HL-60/S4 treated with phorbol 12-myristate 13-acetate at 8.2 ng/mL for 4 days and 3 days (cell line): ENCODE results near the gene GALNT14.

ENCODE experiments used
- in situ Hi-C: fragments of 300-500 bp; cut with MboI; formaldehyde crosslinking; loops from 2 replicates; pipeline ENCODE4 v1.15.0; 2022; ENCODE audit warnings: low sequenced_read_pairs

GALNT14 gene

GRCh38 chr2:31016648-31017047 is 121.6 kb downstream of the GALNT14 start:
- in situ Hi-C loops, result no loop called here

GRCh38 chr2:31014516-31014915 is 123.7 kb downstream of the GALNT14 start:
- in situ Hi-C loops, result no loop called here

DNA sequence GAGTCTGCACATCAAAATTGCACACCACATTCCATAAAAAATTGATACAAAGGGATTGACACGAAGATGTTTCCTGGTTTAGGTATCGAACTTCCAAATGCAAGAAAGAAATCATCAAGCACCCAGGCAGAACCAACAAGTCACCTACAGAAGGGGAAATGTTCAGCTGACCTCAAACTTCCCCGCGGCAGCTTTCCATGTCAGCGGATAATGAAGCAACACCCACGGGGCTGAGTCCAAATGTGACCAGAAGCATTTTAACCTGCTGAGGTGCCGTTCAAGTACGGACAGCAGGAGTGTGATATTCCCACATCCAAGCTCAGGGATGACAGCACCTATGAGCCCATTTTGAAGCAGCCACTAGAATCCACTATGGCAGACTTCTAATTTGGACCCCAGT is 124.9 kb downstream of the GALNT14 start:
- in situ Hi-C loops, result no loop called here

GRCh38 chr2:31012406-31012805 is 125.8 kb downstream of the GALNT14 start:
- in situ Hi-C loops, result no loop called here

- in situ Hi-C loops, result no loop called here
These were observed 126.7 kb downstream of the GALNT14 start for GRCh38 chr2:31011587-31011986.

- in situ Hi-C loops, result no loop called here
These were observed 129.6 kb downstream of the GALNT14 start for GRCh38 chr2:31008561-31009114.

DNA sequence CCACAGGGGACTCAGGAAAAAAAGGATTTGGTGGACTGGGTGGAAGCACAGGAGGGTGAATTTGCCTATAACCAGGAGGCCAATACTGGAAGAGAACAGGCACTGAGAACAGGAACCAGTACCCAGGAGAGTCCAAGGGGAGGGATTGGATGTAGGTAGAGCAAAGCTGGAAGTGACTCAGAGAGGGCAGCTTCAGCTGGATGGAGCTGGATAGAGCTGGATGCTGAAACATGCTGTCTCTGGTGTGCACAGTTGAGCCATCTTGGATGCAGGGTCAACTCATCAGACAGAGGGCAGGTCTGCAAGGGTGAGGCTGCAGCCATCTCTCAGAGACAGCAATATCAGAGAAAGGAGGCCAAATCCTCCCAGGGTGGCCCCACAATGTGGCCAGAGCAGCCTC is 134.0 kb downstream of the GALNT14 start:
- in situ Hi-C loops, result no loop called here

- in situ Hi-C loops, result no loop called here
These were observed 134.5 kb downstream of the GALNT14 start for GRCh38 chr2:31003749-31004148.

DNA sequence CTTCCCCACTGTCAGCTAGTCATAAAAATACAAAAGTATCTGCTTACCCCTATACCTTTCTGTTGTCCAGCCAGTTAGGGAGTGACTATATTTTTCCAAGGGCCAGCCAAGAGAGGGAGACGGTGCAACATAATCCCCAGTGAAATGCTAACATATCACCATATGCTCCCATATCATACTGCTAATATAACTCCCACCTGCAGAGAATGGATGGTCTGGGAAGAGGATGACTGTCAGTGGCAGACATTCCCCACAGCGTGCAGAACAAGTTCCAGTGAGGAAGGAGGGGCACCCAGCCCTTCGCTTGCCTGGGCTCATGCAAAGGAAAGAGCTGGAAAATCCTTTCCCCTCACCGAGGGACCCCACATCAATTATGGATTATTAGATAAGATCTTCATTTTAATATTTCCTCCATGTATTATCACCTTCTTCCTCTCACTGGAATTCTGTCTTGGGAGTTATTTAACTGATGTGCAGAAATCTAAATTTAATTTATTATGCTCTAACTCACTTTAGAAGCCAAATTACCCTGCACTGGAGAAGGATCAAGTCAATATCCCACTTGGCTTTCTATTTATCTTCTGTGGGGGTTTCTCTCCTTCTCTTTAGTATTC is 135.6 kb downstream of the GALNT14 start:
- in situ Hi-C loops, result no loop called here

DNA sequence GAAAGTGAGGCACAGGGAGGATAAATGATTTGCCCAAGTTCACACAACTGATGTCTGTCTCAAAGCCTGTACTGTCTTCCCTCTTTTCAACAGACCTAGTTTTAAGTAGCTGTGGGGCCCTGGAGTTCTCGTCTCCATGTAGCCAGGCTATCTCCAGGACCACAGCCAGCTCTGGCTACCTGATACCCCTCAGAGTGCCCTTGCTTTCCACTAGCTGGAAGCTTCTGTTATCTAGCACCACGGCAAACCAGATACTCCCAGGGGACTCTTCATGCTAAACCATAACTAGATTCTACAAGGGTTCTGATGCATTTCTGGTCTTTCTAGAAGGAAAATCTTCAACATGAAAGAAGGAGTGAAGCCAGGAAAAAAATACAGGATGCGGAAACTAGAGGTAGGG is 137.3 kb downstream of the GALNT14 start:
- in situ Hi-C loops, result no loop called here

DNA sequence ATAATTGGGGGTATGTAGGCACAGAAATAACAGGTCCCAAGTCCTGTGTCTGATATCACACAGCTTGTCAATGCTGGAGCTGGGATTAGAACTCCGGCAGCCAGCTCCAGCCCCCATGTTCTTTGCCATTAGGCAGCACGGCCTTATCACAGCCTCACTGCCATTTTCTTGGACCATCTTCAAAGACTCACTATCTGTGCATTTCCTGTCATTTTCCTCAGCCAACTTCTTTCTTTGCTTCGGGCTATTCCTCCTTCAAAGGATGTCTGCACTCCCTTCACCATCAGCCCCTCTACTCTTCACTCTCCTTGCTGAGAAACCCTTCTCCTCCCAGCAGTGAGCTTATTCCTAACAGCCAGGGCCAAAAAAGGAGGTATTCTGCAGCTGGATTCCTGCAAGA is 139.6 kb downstream of the GALNT14 start:
- in situ Hi-C loops, result no loop called here

GRCh38 chr2:30997979-30998378 is 140.3 kb downstream of the GALNT14 start:
- in situ Hi-C loops, result no loop called here

- in situ Hi-C loops, result no loop called here
These were observed 143.8 kb downstream of the GALNT14 start for GRCh38 chr2:30994227-30995056.

GRCh38 chr2:30992781-30993180 is 145.5 kb downstream of the GALNT14 start:
- in situ Hi-C loops, result no loop called here

DNA sequence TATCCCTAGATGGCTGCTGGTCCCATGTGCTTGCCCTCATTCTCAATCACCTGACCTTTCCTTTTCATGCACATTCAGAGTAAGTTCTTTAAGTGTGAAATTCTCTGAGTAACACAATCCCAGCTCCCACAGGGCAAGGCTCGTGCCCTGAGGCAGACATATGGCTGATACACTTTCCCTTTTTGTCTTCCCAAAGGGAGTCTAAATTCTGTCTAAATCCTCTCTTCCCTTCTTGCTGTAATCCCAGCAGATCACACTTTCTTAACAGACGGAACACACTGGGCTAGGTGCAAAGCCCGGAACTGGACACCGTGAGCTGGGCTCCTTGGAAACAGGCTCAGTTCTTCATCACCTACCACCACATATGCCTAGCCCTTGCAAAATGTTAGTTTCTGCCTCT is 147.6 kb downstream of the GALNT14 start:
- in situ Hi-C loops, result no loop called here

DNA sequence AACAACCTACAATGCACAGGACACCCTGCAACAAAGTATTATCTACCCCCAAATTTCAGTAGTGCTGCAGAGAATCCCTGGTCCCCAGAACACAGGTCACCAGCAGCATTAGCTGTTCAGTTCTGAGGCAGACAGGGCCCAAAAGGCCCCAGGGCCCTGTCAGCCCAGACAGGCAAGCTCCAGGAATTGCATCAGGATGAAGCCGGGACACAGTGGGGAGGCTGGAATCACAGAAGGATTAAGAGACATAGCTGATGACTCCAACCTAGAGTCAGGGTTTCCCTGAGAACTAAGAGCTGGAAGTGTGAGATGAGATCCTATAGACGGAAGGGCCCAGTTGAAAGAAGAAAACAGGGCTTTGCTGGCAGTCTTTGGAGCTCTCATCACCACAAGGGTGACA is 148.1 kb downstream of the GALNT14 start:
- in situ Hi-C loops, result no loop called here

GRCh38 chr2:30989746-30990145 is 148.5 kb downstream of the GALNT14 start:
- in situ Hi-C loops, result no loop called here

DNA sequence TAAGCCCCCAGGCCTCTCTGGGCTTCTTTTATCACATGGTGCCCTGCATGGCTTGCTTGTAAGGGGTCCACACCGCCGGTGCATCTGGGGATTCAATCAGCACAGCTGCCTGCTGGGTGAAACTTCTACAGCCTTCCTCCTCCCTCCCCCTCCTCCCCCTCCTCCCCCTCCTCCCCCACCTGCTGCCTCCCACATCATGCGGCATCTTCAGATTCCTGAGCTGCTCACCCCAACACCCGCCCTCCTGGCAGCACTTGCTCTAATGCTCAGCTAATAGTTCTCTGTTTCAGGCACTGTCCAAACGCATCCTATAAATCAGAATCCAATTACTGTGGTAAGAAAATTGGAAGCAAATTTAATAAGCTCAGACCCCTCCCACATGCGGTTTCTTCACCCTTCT is 150.7 kb downstream of the GALNT14 start:
- in situ Hi-C loops, result no loop called here

GRCh38 chr2:30986231-30986580 is 152.0 kb downstream of the GALNT14 start:
- in situ Hi-C loops, result no loop called here

- in situ Hi-C loops, result no loop called here
These were observed 152.6 kb downstream of the GALNT14 start for GRCh38 chr2:30985493-30986230.

GRCh38 chr2:30984148-30984547 is 154.1 kb downstream of the GALNT14 start:
- in situ Hi-C loops, result no loop called here

GRCh38 chr2:30981510-30981909 is 156.7 kb downstream of the GALNT14 start:
- in situ Hi-C loops, result no loop called here
